ENCODE results near the gene CISD3.

Gene CISD3

GRCh38 chr17:38730526-38731379 lies 612 bp downstream of the CISD3 start:
- DNase-seq: no peak

- no peak for DNase-seq
Measured at GRCh38 chr17:38731526-38732294, 1.6 kb downstream of the CISD3 start.

- no peak for DNase-seq
Measured at GRCh38 chr17:38732376-38733281, 2.5 kb downstream of the CISD3 start.

DNA sequence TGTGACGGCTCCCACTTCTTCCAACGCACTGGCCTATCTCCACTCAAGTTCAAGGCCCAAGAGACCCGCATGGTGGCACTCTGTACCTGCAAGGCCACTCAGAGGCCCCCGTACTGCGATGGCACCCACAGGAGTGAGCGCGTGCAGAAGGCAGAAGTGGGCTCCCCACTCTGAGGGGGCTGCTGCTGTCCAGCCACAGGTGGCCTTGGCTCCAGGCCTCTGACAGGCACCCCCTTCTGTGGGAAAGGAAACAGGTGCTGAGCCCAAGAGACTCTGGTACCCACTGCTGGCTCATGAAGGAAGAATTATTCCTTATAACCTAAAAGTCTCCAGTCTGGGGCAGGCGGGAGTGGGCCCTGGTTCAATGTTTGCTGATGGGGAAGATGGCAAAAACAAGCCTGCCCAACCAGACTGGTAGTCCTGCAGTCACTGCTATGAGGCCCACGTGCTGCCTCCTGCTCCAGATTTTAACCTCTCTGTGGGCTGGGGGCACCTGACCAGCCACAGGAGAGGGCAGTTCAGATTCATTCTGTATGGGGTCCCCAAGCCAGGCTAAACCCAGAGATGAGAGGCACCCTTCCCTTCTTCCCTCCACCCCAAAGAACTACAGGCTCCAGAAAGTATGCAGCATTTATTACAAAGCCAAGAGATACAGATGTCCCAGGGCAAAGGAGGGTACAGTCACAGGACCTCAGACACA lies 3.3 kb downstream of the CISD3 start:
- no peak for DNase-seq

- no peak for DNase-seq
Measured at GRCh38 chr17:38733982-38734973, 4.1 kb downstream of the CISD3 start.

DNA sequence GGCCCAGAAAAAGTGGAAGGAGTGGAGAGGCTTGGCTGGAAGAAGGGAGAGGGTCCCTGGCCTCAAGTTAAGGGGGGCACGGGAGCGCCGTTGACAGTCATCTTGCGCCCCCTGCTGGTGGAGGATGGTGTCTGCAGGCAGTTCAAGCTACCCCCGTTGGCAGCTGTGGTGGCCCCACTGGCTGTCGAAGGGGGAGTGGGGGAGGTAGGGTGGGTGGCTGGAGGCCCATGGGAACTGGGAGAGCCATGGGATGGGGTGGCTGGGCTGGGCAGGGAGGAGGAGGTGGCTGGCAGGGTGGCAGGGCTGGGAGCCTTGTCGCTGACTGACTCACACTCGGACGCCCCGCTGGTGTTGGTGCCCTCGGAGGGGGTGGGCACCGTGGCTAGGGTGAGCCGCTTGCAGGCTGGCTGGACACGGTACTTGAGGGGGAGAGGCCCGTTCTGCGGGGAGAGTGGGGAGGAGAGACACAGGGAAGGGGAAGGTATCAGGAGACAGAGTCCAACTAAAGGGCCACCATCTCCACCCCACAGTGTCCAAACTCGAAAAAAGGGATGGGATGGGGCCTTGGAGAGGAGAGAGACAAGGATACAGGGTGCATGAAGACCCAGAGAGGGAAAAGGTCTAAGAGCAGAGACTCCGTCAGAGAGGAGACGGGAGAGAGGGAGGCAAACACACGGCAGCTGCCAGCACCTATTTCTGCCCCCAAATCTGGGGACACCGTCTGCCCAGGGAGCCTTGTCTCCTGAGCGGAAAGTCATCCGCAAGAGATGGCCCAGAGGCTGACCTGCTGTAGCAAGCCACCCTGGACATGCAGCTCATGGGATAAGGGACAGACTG lies 5.2 kb downstream of the CISD3 start:
- DNase-seq: peak; percentile 83

- no peak for DNase-seq
Measured at GRCh38 chr17:38738007-38738662, 8.0 kb downstream of the CISD3 start.

GRCh38 chr17:38738686-38739085 lies 8.5 kb downstream of the CISD3 start:
- DNase-seq: no peak

- DNase-seq: no peak
Measured at GRCh38 chr17:38739305-38739704, 9.2 kb downstream of the CISD3 start.

DNA sequence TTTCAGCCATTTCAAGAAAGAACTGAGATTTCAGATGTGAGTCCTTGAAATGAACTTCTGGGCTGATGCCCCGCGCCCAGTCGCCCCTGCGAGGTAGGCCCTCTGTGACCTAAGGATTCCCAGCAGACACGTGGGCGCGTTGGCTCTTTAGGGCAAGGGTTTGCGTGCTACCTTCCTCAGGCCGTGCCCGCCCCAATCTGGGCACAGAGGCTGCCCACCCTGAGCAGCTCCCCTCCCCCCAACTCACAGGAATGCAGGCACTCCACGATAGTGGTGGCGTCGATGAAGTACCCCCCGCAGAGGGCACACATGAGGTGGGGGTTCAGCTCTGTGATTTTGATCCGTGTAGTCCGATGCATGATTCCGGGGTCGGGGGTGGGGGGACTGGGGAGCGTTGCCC lies 9.9 kb downstream of the CISD3 start:
- no peak for DNase-seq

GRCh38 chr17:38740806-38741205 lies 10.7 kb downstream of the CISD3 start:
- DNase-seq: no peak

- DNase-seq: no peak
Measured at GRCh38 chr17:38741461-38741860, 11.3 kb downstream of the CISD3 start.

DNA sequence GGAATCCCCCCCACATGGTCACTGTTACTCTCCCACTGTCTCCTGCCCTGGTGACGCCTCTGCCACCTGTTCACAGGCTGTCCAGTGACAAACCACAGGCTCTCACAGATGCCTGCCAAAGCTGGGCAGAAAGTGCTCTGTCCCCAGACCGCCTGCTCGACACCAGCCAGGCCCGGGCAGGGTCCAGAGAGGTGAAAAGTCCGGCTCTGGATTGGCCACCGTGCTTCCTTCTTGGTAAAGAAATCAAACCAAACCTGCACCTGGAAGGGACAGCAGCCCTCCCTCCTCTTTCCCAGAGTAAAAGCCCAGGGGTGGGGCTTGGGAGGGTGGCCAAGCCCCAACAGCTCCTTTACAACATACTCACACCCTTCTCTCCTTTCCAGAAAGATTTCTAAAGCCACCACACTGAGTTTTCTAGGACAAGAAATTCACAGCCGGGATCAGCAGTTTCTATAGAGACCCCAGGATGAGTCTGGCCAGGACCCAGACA lies 11.8 kb downstream of the CISD3 start:
- no peak for DNase-seq

DNA sequence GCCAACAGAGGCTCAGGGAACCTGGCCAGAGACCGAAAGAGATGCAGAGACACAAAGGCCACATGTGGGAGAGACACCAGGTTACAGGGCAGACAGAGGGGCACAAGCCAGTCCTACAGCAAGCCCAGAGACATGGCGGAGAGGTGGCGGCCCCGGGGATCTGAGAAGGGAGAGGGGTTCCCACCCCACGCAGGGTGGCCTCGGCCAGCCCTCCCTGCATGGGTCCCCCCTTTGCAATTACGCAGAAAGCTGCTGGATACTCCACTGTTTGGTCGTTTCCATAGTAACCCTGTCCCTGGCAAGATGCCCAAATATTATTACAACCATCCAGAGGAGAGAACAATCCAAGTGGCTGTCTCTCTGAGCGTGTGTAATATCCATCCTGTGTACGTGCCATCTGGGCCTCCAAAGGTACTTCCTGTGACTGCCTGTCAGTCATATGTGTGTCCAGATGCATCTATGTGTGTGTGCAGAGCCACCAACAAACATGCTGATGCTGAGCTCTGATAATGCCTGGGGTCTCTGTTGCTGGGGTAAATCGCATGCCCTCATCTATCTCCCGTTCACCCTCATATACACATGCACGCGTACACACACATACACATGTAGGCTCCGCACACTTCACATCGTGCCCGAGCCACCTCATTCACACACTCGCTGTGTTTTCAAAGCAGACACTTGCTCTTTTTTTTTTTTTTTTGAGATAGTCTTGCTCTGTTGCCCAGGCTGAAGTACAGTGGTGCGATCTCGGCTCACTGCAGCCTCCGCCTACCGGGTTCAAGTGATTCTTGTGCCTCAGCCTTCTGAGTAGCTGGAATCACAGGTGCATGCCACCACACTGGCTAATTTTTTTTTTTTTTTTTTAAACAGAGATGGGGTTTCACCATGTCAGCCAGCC lies 12.5 kb downstream of the CISD3 start:
- DNase-seq: no peak

DNA sequence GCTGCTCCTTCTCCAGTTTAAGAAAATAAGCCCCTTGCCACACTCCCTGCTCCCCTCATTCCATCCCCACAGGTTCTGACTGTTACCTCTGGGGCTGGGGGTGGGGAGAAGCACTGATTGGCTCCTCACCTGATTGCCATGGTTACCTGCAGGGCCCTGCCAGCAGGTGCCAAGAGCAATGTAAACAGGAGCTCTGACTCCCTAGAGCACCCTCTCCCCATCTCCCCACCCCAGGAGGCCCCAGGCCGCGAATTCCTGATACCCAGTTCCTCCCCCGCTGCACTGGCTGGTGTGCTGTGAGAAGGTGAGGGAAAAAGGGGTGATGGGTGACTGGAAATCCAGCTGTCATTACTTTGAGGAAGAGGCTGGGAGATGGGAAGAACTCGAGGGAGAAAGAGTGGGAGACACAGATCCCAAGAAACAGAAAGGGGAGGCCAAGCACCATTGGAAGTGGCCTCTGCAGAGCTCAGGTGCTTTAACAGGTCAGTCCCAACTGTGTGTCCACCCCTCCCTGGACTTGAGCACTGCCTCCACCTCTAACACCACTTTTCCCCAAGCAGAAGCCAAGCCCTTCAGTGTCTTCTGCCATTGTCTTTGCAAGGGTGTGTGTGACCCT lies 13.5 kb downstream of the CISD3 start:
- no peak for DNase-seq

GRCh38 chr17:38745545-38745944 lies 15.4 kb downstream of the CISD3 start:
- DNase-seq: no peak

DNA sequence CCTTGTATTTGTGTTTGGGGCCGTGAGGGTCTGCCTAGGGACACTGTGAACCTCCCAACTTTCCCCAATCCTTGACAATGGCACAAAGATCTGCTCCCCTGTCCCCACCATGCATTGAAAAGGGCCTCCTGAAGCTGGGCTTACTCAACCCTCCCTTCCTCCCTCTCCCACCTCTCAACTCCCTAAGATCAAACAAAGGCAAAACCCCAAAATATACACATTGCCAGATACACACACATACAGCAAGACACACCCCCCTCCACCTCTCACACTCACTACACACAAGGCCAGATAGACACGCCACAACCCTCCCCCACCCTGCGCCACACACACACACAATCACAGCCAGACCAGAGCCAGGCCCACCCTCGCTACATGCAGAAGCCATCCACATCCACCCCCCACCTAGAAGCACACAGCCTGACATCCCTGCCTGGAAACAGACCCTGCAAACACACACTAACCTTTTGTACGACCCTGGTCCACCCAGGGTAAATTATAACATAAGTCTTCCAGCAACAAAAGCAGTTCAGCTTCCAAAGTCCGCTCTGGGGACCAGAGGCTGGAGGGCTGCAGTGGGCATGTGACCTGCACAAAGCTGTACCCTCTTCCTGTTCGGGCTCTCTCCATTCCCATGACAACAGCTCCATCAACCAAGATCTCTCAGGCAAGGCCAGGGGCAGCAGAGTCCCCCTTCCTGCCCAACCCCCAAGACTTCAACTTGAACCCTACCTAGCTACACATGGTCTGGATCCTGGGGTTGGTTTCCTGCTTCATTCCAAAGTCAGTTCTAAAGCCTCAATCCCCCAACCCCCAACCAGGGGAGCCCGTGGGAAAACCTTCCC lies 16.1 kb downstream of the CISD3 start:
- DNase-seq: no peak

All from activated CD8-positive, alpha-beta memory T cell treated with anti-CD3 and anti-CD28 coated beads, Interleukin-2, amount 50 U/mL, for 4 hours (primary cell).